Measurements from ENCODE around the gene LOXL3. TPM values are rescaled to one million over a fixed set of nuclear protein-coding genes. Genes with fewer than 3 reads are reported as not detected.

LOXL3 gene
- total and polyA plus RNA-seq, 4 donors: 6.4 to 27.1 (median 17.9) TPM

GRCh38 chr2:74529357-74530238 lies 24.1 kb downstream of the LOXL3 start, which contains the start of the genes AUP1 and HTRA2:
TSS of gene AUP1 (minus strand) at chr2:74529706. CDS start at chr2:74529629, 77 bp downstream.
TSS of gene HTRA2 (plus strand) at chr2:74529933. CDS start at chr2:74530007, 74 bp downstream.
- H3K4me3 ChIP-seq (ENCODE audit: low read length in 2 of 2): peak within 1 kb of the TSS; percentile 73 to 83
- intact Hi-C loops (cut with DNase I): loop anchor here (1.0 to 10.0 kb wide), 5 partner anchors 23 to 55 kb away; partner anchors contain the start of genes DOK1 (in 1 of the 2), PCGF1 (in 1 of the 2) and TTC31 (in 1 of the 2)

GRCh38 chr2:74528600-74529356 lies 25.0 kb downstream of the LOXL3 start:
- ATAC-seq (ENCODE audit: low FRiP score): peak; percentile 3
- Histone ChIP-seq H3K27ac (ENCODE audit: low read depth in 1 of 2, low read length in 2 of 2) (peak overlapping the region in 1 of 2 donors; percentile 14), H3K36me3 (ENCODE audit: control insufficient read depth in 1 of 2, insufficient read depth in 2 of 2, low read length in 1 of 2) (peaks cover 0 to 5% of the 10 kb centered on the region in 2 donors), H3K4me3 (ENCODE audit: low read length in 2 of 2) (peak overlapping the region; percentile 52 to 83), H3K4me1 (ENCODE audit: control insufficient read depth in 1 of 2, insufficient read depth in 2 of 2, low read length in 2 of 2) (no peaks in the 10 kb centered on the region), H3K27me3 (ENCODE audit: control insufficient read depth in 1 of 2, insufficient read depth in 2 of 2, low read length in 1 of 2) (no peaks in the 10 kb centered on the region), H3K9me3 (ENCODE audit: control insufficient read depth, low read length) (no peaks in the 10 kb centered on the region)
- DNase-seq: no peak
- 16 to 18% methylated on average over 29 of the region's 29 CpGs for WGBS, 2 donors
- intact Hi-C loops (cut with DNase I): loop anchor here in 1 of 2 donors (1.0 to 5.0 kb wide), 4 partner anchors 22 to 54 kb away; partner anchors contain the start of genes DOK1, PCGF1 and TTC31

More at GRCh38 chr2:74529357-74530238, 24.1 kb downstream of the LOXL3 start, which contains the start of the genes AUP1 and HTRA2:
- Histone ChIP-seq H3K4me1 (ENCODE audit: control insufficient read depth in 1 of 2, insufficient read depth in 2 of 2, low read length in 2 of 2) (no peaks in the 10 kb centered on the region), H3K36me3 (ENCODE audit: control insufficient read depth in 1 of 2, insufficient read depth in 2 of 2, low read length in 1 of 2) (peaks cover 0 to 5% of the 10 kb centered on the region in 2 donors), H3K27ac (ENCODE audit: low read depth in 1 of 2, low read length in 2 of 2) (peak within 1 kb of the TSS in 1 of 2 donors; percentile 14), H3K9me3 (ENCODE audit: control insufficient read depth, low read length) (no peaks in the 10 kb centered on the region), H3K27me3 (ENCODE audit: control insufficient read depth in 1 of 2, insufficient read depth in 2 of 2, low read length in 1 of 2) (no peaks in the 10 kb centered on the region)
- DNase-seq: peak; percentile 99 to 100
- 0% methylated on average over 87 of the region's 87 CpGs for WGBS, 2 donors
- peak; percentile 98 for ATAC-seq (ENCODE audit: low FRiP score)

GRCh38 chr2:74527741-74528140 lies 26.0 kb downstream of the LOXL3 start:
- 94 to 98% methylated on average over 9 of the region's 9 CpGs for WGBS, 2 donors
- no peaks in the 10 kb centered on the region for H3K9me3 ChIP-seq (ENCODE audit: control insufficient read depth, low read length)
- H3K27me3 ChIP-seq (ENCODE audit: control insufficient read depth in 1 of 2, insufficient read depth in 2 of 2, low read length in 1 of 2): no peaks in the 10 kb centered on the region
- peaks cover 0 to 5% of the 10 kb centered on the region in 2 donors for H3K36me3 ChIP-seq (ENCODE audit: control insufficient read depth in 1 of 2, insufficient read depth in 2 of 2, low read length in 1 of 2)
- H3K4me3 ChIP-seq (ENCODE audit: low read length in 2 of 2): no peak overlapping the region
- intact Hi-C loops (cut with DNase I): loop anchor here in 1 of 2 donors (2.0 to 5.0 kb wide), 2 partner anchors 21 to 55 kb away; partner anchors contain the start of gene PCGF1
- no peak for DNase-seq
- H3K27ac ChIP-seq (ENCODE audit: low read depth in 1 of 2, low read length in 2 of 2): no peak overlapping the region
- H3K4me1 ChIP-seq (ENCODE audit: control insufficient read depth in 1 of 2, insufficient read depth in 2 of 2, low read length in 2 of 2): no peaks in the 10 kb centered on the region
- ATAC-seq (ENCODE audit: low FRiP score): no peak

GRCh38 chr2:74526649-74527230 lies 27.0 kb downstream of the LOXL3 start:
- H3K4me3 ChIP-seq (ENCODE audit: low read length in 2 of 2): no peak overlapping the region
- H3K27me3 ChIP-seq (ENCODE audit: control insufficient read depth in 1 of 2, insufficient read depth in 2 of 2, low read length in 1 of 2): no peaks in the 10 kb centered on the region
- H3K4me1 ChIP-seq (ENCODE audit: control insufficient read depth in 1 of 2, insufficient read depth in 2 of 2, low read length in 2 of 2): no peaks in the 10 kb centered on the region
- ATAC-seq (ENCODE audit: low FRiP score) (no peak), DNase-seq (no peak)
- no peaks in the 10 kb centered on the region for H3K9me3 ChIP-seq (ENCODE audit: control insufficient read depth, low read length)
- H3K36me3 ChIP-seq (ENCODE audit: control insufficient read depth in 1 of 2, insufficient read depth in 2 of 2, low read length in 1 of 2): peaks cover 0 to 5% of the 10 kb centered on the region in 2 donors
- no peak overlapping the region for H3K27ac ChIP-seq (ENCODE audit: low read depth in 1 of 2, low read length in 2 of 2)
- intact Hi-C loops (cut with DNase I): loop anchor here in 1 of 2 donors (5.0 kb wide), 1 partner anchor 56 kb away; no protein-coding TSS in a partner anchor
- 97% methylated on average over 11 of the region's 11 CpGs for WGBS, 2 donors

- WGBS, 2 donors: 87 to 88% methylated on average over 11 of the region's 11 CpGs
- DNase-seq: no peak
Observed at GRCh38 chr2:74525717-74526648, 27.8 kb downstream of the LOXL3 start, which contains the start of gene DQX1. TSS of gene DQX1 (minus strand) at chr2:74526231. CDS start at chr2:74525729, 502 bp downstream.

GRCh38 chr2:74524955-74525716 lies 28.6 kb downstream of the LOXL3 start:
- Histone ChIP-seq H3K9me3 (ENCODE audit: control insufficient read depth, low read length) (no peaks in the 10 kb centered on the region), H3K4me3 (ENCODE audit: low read length in 2 of 2) (no peak overlapping the region), H3K4me1 (ENCODE audit: control insufficient read depth in 1 of 2, insufficient read depth in 2 of 2, low read length in 2 of 2) (no peaks in the 10 kb centered on the region), H3K27ac (ENCODE audit: low read depth in 1 of 2, low read length in 2 of 2) (no peak overlapping the region), H3K36me3 (ENCODE audit: control insufficient read depth in 1 of 2, insufficient read depth in 2 of 2, low read length in 1 of 2) (peaks cover 0 to 5% of the 10 kb centered on the region in 2 donors), H3K27me3 (ENCODE audit: control insufficient read depth in 1 of 2, insufficient read depth in 2 of 2, low read length in 1 of 2) (no peaks in the 10 kb centered on the region)
- intact Hi-C loops (cut with DNase I): loop anchor here in 1 of 2 donors (5.0 kb wide), 1 partner anchor 57 kb away; no protein-coding TSS in a partner anchor
- no peak for DNase-seq
- ATAC-seq (ENCODE audit: low FRiP score): no peak
- 90% methylated on average over 10 of the region's 10 CpGs for WGBS, 2 donors

More at GRCh38 chr2:74525717-74526648, 27.8 kb downstream of the LOXL3 start, which contains the start of gene DQX1:
- no peak within 1 kb of the TSS for H3K4me3 ChIP-seq (ENCODE audit: low read length in 2 of 2)
- H3K9me3 ChIP-seq (ENCODE audit: control insufficient read depth, low read length): no peaks in the 10 kb centered on the region
- H3K4me1 ChIP-seq (ENCODE audit: control insufficient read depth in 1 of 2, insufficient read depth in 2 of 2, low read length in 2 of 2): no peaks in the 10 kb centered on the region
- H3K27me3 ChIP-seq (ENCODE audit: control insufficient read depth in 1 of 2, insufficient read depth in 2 of 2, low read length in 1 of 2): no peaks in the 10 kb centered on the region
- H3K36me3 ChIP-seq (ENCODE audit: control insufficient read depth in 1 of 2, insufficient read depth in 2 of 2, low read length in 1 of 2): peaks cover 0 to 5% of the 10 kb centered on the region in 2 donors
- no peak within 1 kb of the TSS for H3K27ac ChIP-seq (ENCODE audit: low read depth in 1 of 2, low read length in 2 of 2)
- intact Hi-C loops (cut with DNase I): loop anchor here in 1 of 2 donors (5.0 kb wide), 1 partner anchor 56 kb away; no protein-coding TSS in a partner anchor
- no peak for ATAC-seq (ENCODE audit: low FRiP score)

GRCh38 chr2:74524005-74524404 lies 29.7 kb downstream of the LOXL3 start:
- no peak overlapping the region for H3K27ac ChIP-seq (ENCODE audit: low read depth in 1 of 2, low read length in 2 of 2)
- 82 to 84% methylated on average over 9 of the region's 9 CpGs for WGBS, 2 donors
- H3K4me1 ChIP-seq (ENCODE audit: control insufficient read depth in 1 of 2, insufficient read depth in 2 of 2, low read length in 2 of 2): no peaks in the 10 kb centered on the region
- H3K4me3 ChIP-seq (ENCODE audit: low read length in 2 of 2): no peak overlapping the region
- DNase-seq (peak in 1 of 2 donors; percentile 37), ATAC-seq (ENCODE audit: low FRiP score) (no peak)
- intact Hi-C loops (cut with DNase I): no loop called here
- peaks cover 0 to 3% of the 10 kb centered on the region in 2 donors for H3K27me3 ChIP-seq (ENCODE audit: control insufficient read depth in 1 of 2, insufficient read depth in 2 of 2, low read length in 1 of 2)
- no peaks in the 10 kb centered on the region for H3K9me3 ChIP-seq (ENCODE audit: control insufficient read depth, low read length)
- peaks cover 0 to 5% of the 10 kb centered on the region in 2 donors for H3K36me3 ChIP-seq (ENCODE audit: control insufficient read depth in 1 of 2, insufficient read depth in 2 of 2, low read length in 1 of 2)

All from aorta (tissue), 5 donors.